K562 (cell line): Measurements from ENCODE around the gene SV2A. TPM values are rescaled to one million over a fixed set of nuclear protein-coding genes. Genes with fewer than 3 reads are reported as not detected.

Experiments
- CBFA2T3 ChIP-seq: fragments of 450-650 bp; IDR thresholded peaks from 2 replicates; pipeline ENCODE4 v1.6.1; 2017
- FOXP4 ChIP-seq: sonication (generic); formaldehyde crosslinking; IDR thresholded peaks from 2 replicates; pipeline ENCODE4 v1.8.0; 2022; ENCODE audit warnings: mild to moderate bottlenecking, missing genetic modification reagents, borderline replicate concordance
- FUS ChIP-seq: fragments of 200-400 bp; formaldehyde crosslinking; optimal IDR thresholded peaks from 2 replicates; pipeline ENCODE3; 2017; ENCODE audit warnings: low read depth, low read length
- GTF2E2 ChIP-seq: fragments of 200-800 bp; sonication (Bioruptor generic); IDR thresholded peaks from 2 replicates; pipeline ENCODE4 v1.6.1; 2016; ENCODE audit warnings: missing genetic modification characterization, missing compliant biosample characterization
- HBP1 ChIP-seq: fragments of 450-650 bp; formaldehyde crosslinking; IDR thresholded peaks from 2 replicates; pipeline ENCODE4 v1.4.0; 2022; ENCODE audit warnings: missing genetic modification characterization
- HCFC1 ChIP-seq: IDR thresholded peaks from 2 replicates; pipeline ENCODE4 v1.6.1; 2012; ENCODE audit warnings: low read depth, low read length, improper control_type of control experiment
- KAT7 ChIP-seq: sonication (generic); formaldehyde crosslinking; IDR thresholded peaks from 2 replicates; pipeline ENCODE4 v1.8.0; 2022; ENCODE audit warnings: missing genetic modification reagents, mild to moderate bottlenecking, borderline replicate concordance
- MTA3 ChIP-seq: fragments of 450-650 bp; formaldehyde crosslinking; IDR thresholded peaks from 2 replicates; pipeline ENCODE4 v1.6.1; 2017; ENCODE audit warnings: mild to moderate bottlenecking, borderline replicate concordance
- NEUROD1 ChIP-seq: fragments of 150-350 bp; IDR thresholded peaks from 2 replicates; pipeline ENCODE4 v1.6.1; 2014; ENCODE audit warnings: borderline replicate concordance, low read length, low read depth; ENCODE audit not compliant: partially characterized antibody
- NUFIP1 ChIP-seq: fragments of 450-650 bp; IDR thresholded peaks from 2 replicates; pipeline ENCODE4 v1.6.1; 2018; ENCODE audit not compliant: partially characterized antibody
- OTX1 ChIP-seq: fragments of 450-650 bp; formaldehyde crosslinking; IDR thresholded peaks from 2 replicates; pipeline ENCODE4 v1.4.0; 2022; ENCODE audit warnings: mild to moderate bottlenecking
- PCBP2 ChIP-seq: fragments of 200-400 bp; formaldehyde crosslinking; IDR thresholded peaks from 2 replicates; pipeline ENCODE4 v1.6.1; 2018; ENCODE audit warnings: low read length, low read depth, mild to moderate bottlenecking, moderate library complexity; ENCODE audit not compliant: poor library complexity, severe bottlenecking
- POLR2G ChIP-seq: fragments of 200-400 bp; formaldehyde crosslinking; IDR thresholded peaks from 2 replicates; pipeline ENCODE4 v1.6.1; 2017; ENCODE audit warnings: low read depth, mild to moderate bottlenecking, antibody characterized with exemption, low read length, moderate library complexity
- TAF1 ChIP-seq: IDR thresholded peaks from 2 replicates; pipeline ENCODE4 v1.6.1; 2011; ENCODE audit warnings: mild to moderate bottlenecking, low read length, moderate library complexity; ENCODE audit not compliant: insufficient read depth, control insufficient read depth, severe bottlenecking; ENCODE audit errors: extremely low read depth
- TBL1XR1 ChIP-seq, 2 experiments: IDR thresholded peaks; 2 replicates each; pipeline ENCODE4 v1.6.1; 2012; ENCODE audit warnings: improper control_type of control experiment in 2 of 2, low read length in 2 of 2, mild to moderate bottlenecking in 1 of 2
- ZBTB1 ChIP-seq: sonication (generic); formaldehyde crosslinking; IDR thresholded peaks from 2 replicates; pipeline ENCODE4 v1.8.1; 2023; ENCODE audit warnings: missing genetic modification reagents, low read depth, mild to moderate bottlenecking, borderline replicate concordance
- ZC3H4 ChIP-seq: sonication (generic); formaldehyde crosslinking; IDR thresholded peaks from 2 replicates; pipeline ENCODE4 v1.9.0; 2021; ENCODE audit warnings: missing genetic modification reagents, borderline replicate concordance
- ZNF134 ChIP-seq: fragments of 250-450 bp; sonication (Bioruptor Pico); conservative IDR thresholded peaks from 2 replicates; pipeline ENCODE4 v1.4.0; 2020
- ZNF785 ChIP-seq: fragments of 250-450 bp; sonication (Bioruptor Pico); IDR thresholded peaks from 2 replicates; pipeline ENCODE4 v1.4.0; 2020; ENCODE audit warnings: mild to moderate bottlenecking
- polyA plus RNA-seq, 8 experiments: library from polyadenylated mRNA; depleted of rRNA in 4 of 8; stranded (reverse) in 5 of 8; unstranded in 3 of 8; fragments of >200 nt; fragmentation: Nextera tagmentation in 2 of 8; fragmentation: Illumina TruSeq in 1 of 8; extraction: Ambion mirVana in 2 of 8; extraction: Trizol in 1 of 8; gene quantifications; 2 replicates each; pipeline versions ENCODE4 v1.2.1 to v1.2.3, GENCODE V29; 2011 to 2014; ENCODE audit warnings: inconsistent platforms in 1 of 8, missing spikeins in 1 of 8
- total RNA-seq, 7 experiments: library from RNA; depleted of rRNA in 6 of 7; stranded (reverse); fragments of >200 nt in 6 of 7; fragmentation: Illumina TruSeq in 2 of 7; extraction: Trizol in 2 of 7; gene quantifications; 2 replicates each; pipeline versions ENCODE4 v1.2.1 to v1.2.3, GENCODE V29; 2011 to 2021; ENCODE audit warnings: low replicate concordance in 1 of 7
- TF ChIP-seq, protein P1 (sequence below): fragments of 450-650 bp; IDR thresholded peaks from 2 replicates; pipeline ENCODE4 v1.6.1; 2017; ENCODE audit warnings: mild to moderate bottlenecking, moderate library complexity
- TF ChIP-seq, protein P2 (sequence below): conservative IDR thresholded peaks from 2 replicates; pipeline ENCODE4 v1.6.1; 2011; ENCODE audit warnings: low read depth, mild to moderate bottlenecking, low read length; ENCODE audit not compliant: control insufficient read depth

Gene SV2A
- total and polyA plus RNA-seq, 9 of the 15 experiments (the other 6 are each of a cell fraction or from before 2014, with no cell fraction given), result 0.07 to 0.22 (median 0.11) TPM; not detected in 1

GRCh38 chr1:149885339-149886120 lies 32.1 kb downstream of the SV2A start (continued):
- TF ChIP-seq FOXP4 (CRISPR knock-in tag) (0 out of 2 replicates have a peak, but pooled peaks have one; percentile 28), ZC3H4 (peak; percentile 99), ZNF785 (no peak), ZNF134 (no peak), ZBTB1 (CRISPR knock-in tag) (peak; percentile 71; the same call in 1 of the 2 replicates), GTF2E2 (tag) (no peak), HCFC1 (no peak), CBFA2T3 (peak; percentile 63), NUFIP1 (no peak), FUS (peak; percentile 75), MTA3 (peak; percentile 21; the same call in 1 of the 2 replicates), TBL1XR1 (IDR thresholded peaks at IDR 0.05; ENCODE audit: low read length in 2 of 2) (peak in 1 of 2 experiments; percentile 89; a peak in 1 of 4 replicates), TAF1 (peak; percentile 44), KAT7 (CRISPR knock-in tag) (peak; percentile 96), POLR2G (peak; percentile 80), OTX1 (CRISPR knock-in tag) (peak; percentile 14; the same call in 1 of the 2 replicates), NEUROD1 (peak; percentile 7), HBP1 (0 out of 2 replicates have a peak, but pooled peaks have one; percentile 57), PCBP2 (no peak)
- TF ChIP-seq, protein P1, sequence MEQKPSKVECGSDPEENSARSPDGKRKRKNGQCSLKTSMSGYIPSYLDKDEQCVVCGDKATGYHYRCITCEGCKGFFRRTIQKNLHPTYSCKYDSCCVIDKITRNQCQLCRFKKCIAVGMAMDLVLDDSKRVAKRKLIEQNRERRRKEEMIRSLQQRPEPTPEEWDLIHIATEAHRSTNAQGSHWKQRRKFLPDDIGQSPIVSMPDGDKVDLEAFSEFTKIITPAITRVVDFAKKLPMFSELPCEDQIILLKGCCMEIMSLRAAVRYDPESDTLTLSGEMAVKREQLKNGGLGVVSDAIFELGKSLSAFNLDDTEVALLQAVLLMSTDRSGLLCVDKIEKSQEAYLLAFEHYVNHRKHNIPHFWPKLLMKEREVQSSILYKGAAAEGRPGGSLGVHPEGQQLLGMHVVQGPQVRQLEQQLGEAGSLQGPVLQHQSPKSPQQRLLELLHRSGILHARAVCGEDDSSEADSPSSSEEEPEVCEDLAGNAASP, result no peak
- TF ChIP-seq, protein P2, sequence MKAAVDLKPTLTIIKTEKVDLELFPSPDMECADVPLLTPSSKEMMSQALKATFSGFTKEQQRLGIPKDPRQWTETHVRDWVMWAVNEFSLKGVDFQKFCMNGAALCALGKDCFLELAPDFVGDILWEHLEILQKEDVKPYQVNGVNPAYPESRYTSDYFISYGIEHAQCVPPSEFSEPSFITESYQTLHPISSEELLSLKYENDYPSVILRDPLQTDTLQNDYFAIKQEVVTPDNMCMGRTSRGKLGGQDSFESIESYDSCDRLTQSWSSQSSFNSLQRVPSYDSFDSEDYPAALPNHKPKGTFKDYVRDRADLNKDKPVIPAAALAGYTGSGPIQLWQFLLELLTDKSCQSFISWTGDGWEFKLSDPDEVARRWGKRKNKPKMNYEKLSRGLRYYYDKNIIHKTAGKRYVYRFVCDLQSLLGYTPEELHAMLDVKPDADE, result peak; percentile 33; the same call in 1 of the 2 replicates
